ENCODE data around the gene ALDH1L1.

The ALDH1L1 gene

GRCh38 chr3:126142652-126143051 is 37.7 kb downstream of the ALDH1L1 start:
- H3K36me3 Mint-ChIP-seq (ENCODE audit: low read depth) = no peaks in the 10 kb centered on the region
- DNase-seq (ENCODE audit: low spot score) = no peak
- no peak overlapping the region for H3K27ac Mint-ChIP-seq
- H3K4me1 Mint-ChIP-seq (ENCODE audit: low read depth) = no peaks in the 10 kb centered on the region
- peaks cover 34% of the 10 kb centered on the region for H3K27me3 Mint-ChIP-seq (ENCODE audit: low read depth)
- no peaks in the 10 kb centered on the region for H3K9me3 Mint-ChIP-seq
- no peak overlapping the region for H3K4me3 Mint-ChIP-seq

GRCh38 chr3:126137490-126138130 is 42.8 kb downstream of the ALDH1L1 start:
- Mint-ChIP-seq H3K36me3 (ENCODE audit: low read depth) (no peaks in the 10 kb centered on the region), H3K4me3 (no peak overlapping the region), H3K27me3 (ENCODE audit: low read depth) (peaks cover 23% of the 10 kb centered on the region), H3K27ac (no peak overlapping the region), H3K4me1 (ENCODE audit: low read depth) (no peaks in the 10 kb centered on the region), H3K9me3 (no peaks in the 10 kb centered on the region)
- DNase-seq (ENCODE audit: low spot score) = no peak

GRCh38 chr3:126136428-126137220 is 43.8 kb downstream of the ALDH1L1 start:
- Mint-ChIP-seq H3K4me1 (ENCODE audit: low read depth) (no peaks in the 10 kb centered on the region), H3K27ac (no peak overlapping the region), H3K27me3 (ENCODE audit: low read depth) (peaks cover 18% of the 10 kb centered on the region), H3K9me3 (no peaks in the 10 kb centered on the region), H3K4me3 (no peak overlapping the region), H3K36me3 (ENCODE audit: low read depth) (no peaks in the 10 kb centered on the region)
- no peak for DNase-seq (ENCODE audit: low spot score)

- DNase-seq (ENCODE audit: low spot score) = no peak
- Mint-ChIP-seq H3K27ac (no peak overlapping the region), H3K27me3 (ENCODE audit: low read depth) (peaks cover 15% of the 10 kb centered on the region), H3K4me3 (no peak overlapping the region), H3K4me1 (ENCODE audit: low read depth) (no peaks in the 10 kb centered on the region), H3K36me3 (ENCODE audit: low read depth) (no peaks in the 10 kb centered on the region), H3K9me3 (no peaks in the 10 kb centered on the region)
Measured at GRCh38 chr3:126135406-126136076, 44.8 kb downstream of the ALDH1L1 start.

GRCh38 chr3:126135071-126135405 is 45.3 kb downstream of the ALDH1L1 start:
- H3K4me1 Mint-ChIP-seq (ENCODE audit: low read depth) = no peaks in the 10 kb centered on the region
- DNase-seq (ENCODE audit: low spot score) = no peak
- no peaks in the 10 kb centered on the region for H3K36me3 Mint-ChIP-seq (ENCODE audit: low read depth)
- H3K27me3 Mint-ChIP-seq (ENCODE audit: low read depth) = peaks cover 12% of the 10 kb centered on the region
- H3K9me3 Mint-ChIP-seq = no peaks in the 10 kb centered on the region
- H3K4me3 Mint-ChIP-seq = no peak overlapping the region
- no peak overlapping the region for H3K27ac Mint-ChIP-seq

- peak; percentile 11 for DNase-seq (ENCODE audit: low spot score)
- Mint-ChIP-seq H3K27me3 (ENCODE audit: low read depth) (peaks cover 6% of the 10 kb centered on the region), H3K27ac (no peak overlapping the region), H3K9me3 (no peaks in the 10 kb centered on the region), H3K36me3 (ENCODE audit: low read depth) (no peaks in the 10 kb centered on the region), H3K4me3 (no peak overlapping the region), H3K4me1 (ENCODE audit: low read depth) (no peaks in the 10 kb centered on the region)
Measured at GRCh38 chr3:126134219-126134975, 46.0 kb downstream of the ALDH1L1 start.

GRCh38 chr3:126133606-126134005 is 46.8 kb downstream of the ALDH1L1 start:
- Mint-ChIP-seq H3K9me3 (no peaks in the 10 kb centered on the region), H3K27me3 (ENCODE audit: low read depth) (peaks cover 2% of the 10 kb centered on the region), H3K27ac (no peak overlapping the region), H3K4me1 (ENCODE audit: low read depth) (no peaks in the 10 kb centered on the region), H3K4me3 (no peak overlapping the region), H3K36me3 (ENCODE audit: low read depth) (no peaks in the 10 kb centered on the region)
- no peak for DNase-seq (ENCODE audit: low spot score)

GRCh38 chr3:126132751-126133511 is 47.5 kb downstream of the ALDH1L1 start:
- H3K4me3 Mint-ChIP-seq = no peak overlapping the region
- no peaks in the 10 kb centered on the region for H3K36me3 Mint-ChIP-seq (ENCODE audit: low read depth)
- H3K9me3 Mint-ChIP-seq = no peaks in the 10 kb centered on the region
- no peak overlapping the region for H3K27ac Mint-ChIP-seq
- H3K4me1 Mint-ChIP-seq (ENCODE audit: low read depth) = no peaks in the 10 kb centered on the region
- DNase-seq (ENCODE audit: low spot score) = no peak
- peaks cover 2% of the 10 kb centered on the region for H3K27me3 Mint-ChIP-seq (ENCODE audit: low read depth)

GRCh38 chr3:126131881-126132750 is 48.3 kb downstream of the ALDH1L1 start:
- Mint-ChIP-seq H3K27ac (no peak overlapping the region), H3K4me3 (no peak overlapping the region), H3K9me3 (no peaks in the 10 kb centered on the region), H3K36me3 (ENCODE audit: low read depth) (no peaks in the 10 kb centered on the region), H3K4me1 (ENCODE audit: low read depth) (no peaks in the 10 kb centered on the region), H3K27me3 (ENCODE audit: low read depth) (peaks cover 2% of the 10 kb centered on the region)
- no peak for DNase-seq (ENCODE audit: low spot score)

- Mint-ChIP-seq H3K27me3 (ENCODE audit: low read depth) (peaks cover 2% of the 10 kb centered on the region), H3K4me1 (ENCODE audit: low read depth) (no peaks in the 10 kb centered on the region), H3K4me3 (no peak overlapping the region), H3K36me3 (ENCODE audit: low read depth) (no peaks in the 10 kb centered on the region), H3K27ac (no peak overlapping the region), H3K9me3 (no peaks in the 10 kb centered on the region)
- no peak for DNase-seq (ENCODE audit: low spot score)
Measured at GRCh38 chr3:126130981-126131745, 49.2 kb downstream of the ALDH1L1 start.

- H3K27ac Mint-ChIP-seq = no peak overlapping the region
Measured at GRCh38 chr3:126130081-126130855, 50.1 kb downstream of the ALDH1L1 start.

More at GRCh38 chr3:126130081-126130855, 50.1 kb downstream of the ALDH1L1 start:
- DNase-seq (ENCODE audit: low spot score) = no peak
- Mint-ChIP-seq H3K9me3 (no peaks in the 10 kb centered on the region), H3K27me3 (ENCODE audit: low read depth) (peaks cover 2% of the 10 kb centered on the region), H3K36me3 (ENCODE audit: low read depth) (no peaks in the 10 kb centered on the region), H3K4me3 (no peak overlapping the region), H3K4me1 (ENCODE audit: low read depth) (no peaks in the 10 kb centered on the region)
